SHP77 treated with DMSO at 0.1 percent for 48 hours (cell line): Measurements from ENCODE around the gene BACH2.
A peak's percentile ranks its signal among the peaks of the same experiment; 100 is the strongest.
"Not testable (repeated sequence)": the region's sequence is repeated elsewhere in the genome, so short reads cannot be mapped to it uniquely, and the experiment has no call there.

Experiments
- DNase-seq: peaks from one replicate; lab custom pipeline; 2025; lab: John Stamatoyannopoulos, UW

BACH2 gene

DNA sequence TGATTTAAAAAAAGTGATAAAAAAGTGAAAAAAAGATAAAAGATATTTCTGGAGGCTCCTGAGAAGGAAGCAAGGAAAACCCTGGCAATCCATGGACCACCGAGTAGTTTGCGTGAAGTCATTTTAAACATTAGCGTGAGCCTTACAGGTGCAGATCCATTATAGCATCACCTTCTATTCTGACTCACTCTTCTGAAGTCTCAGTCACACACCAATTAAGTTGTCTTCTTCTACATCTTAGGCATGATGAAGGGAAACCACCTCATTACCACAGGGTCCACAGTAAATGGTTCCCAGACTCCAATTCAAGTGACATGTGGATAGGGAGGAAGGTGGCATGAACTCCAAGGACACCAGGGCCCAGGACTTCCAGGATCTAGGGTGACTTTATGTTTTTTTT is 303.2 kb downstream of the BACH2 start:
- DNase-seq: no peak

GRCh38 chr6:89992818-89993217 is 303.8 kb downstream of the BACH2 start:
- DNase-seq: no peak

- DNase-seq: no peak
These were observed 306.9 kb downstream of the BACH2 start for GRCh38 chr6:89989742-89990141.

DNA sequence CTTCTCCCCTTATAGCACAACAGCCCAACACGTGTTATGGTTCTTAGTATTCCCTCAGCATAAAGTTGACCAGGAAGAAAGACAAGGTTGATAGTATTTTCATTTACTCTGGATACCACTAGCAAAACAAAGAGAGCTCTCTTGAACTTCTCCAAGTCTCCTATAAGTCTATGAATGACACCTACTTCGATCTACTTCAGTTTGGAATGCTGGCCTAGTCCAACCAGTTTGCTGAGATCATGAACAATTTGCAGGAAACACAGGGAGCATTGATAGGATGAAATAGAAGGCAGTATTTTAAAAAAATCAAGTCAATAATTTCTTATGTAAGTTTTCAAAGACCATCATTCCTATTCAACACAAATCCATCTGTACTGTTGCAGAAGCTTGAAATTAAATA is 308.8 kb downstream of the BACH2 start:
- DNase-seq: no peak

- no peak for DNase-seq
These were observed 309.5 kb downstream of the BACH2 start for GRCh38 chr6:89987140-89987539.

- DNase-seq: no peak
These were observed 310.0 kb downstream of the BACH2 start for GRCh38 chr6:89986650-89987074.

- DNase-seq: peak; percentile 44
These were observed 310.7 kb downstream of the BACH2 start for GRCh38 chr6:89985751-89986493.

DNA sequence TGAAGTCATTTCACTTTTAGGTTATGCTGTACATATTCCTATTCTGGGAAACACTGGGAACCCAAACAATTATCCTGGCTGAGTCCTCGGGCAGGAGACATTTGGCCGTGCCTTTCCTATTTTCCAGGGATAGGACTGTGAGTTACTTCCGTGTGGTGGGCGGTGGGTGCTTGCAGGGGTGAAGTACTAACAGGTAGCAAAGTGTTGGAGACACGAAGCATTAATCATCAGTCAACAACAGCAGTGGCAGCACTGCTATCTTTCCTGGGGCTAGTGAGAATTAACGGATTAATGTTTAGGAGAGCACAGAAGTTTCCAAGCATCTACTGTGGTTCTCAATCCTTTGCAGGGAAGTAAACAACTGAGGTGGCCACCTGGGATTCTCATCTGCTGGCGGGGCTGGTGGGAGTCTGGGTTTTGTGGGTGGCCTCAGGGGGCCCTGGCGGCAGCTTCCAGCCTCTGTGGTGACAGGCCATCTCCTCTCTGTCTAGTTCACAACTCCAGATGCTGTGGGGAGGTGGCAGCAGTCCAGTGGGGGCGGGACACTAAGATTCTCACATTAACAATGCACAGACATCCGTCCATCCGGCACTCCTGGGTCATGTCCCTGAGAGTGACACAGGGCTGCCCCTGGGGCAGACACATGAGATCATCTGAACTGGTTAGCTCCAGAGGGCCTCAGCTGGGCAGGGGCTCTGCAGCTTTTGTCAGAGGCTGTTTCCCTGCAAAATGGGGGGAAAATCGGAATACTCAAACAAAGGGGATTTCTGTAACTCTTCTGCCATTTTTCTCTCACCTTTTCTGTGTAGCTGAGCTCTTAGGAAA is 311.5 kb downstream of the BACH2 start:
- peak; percentile 44 for DNase-seq

GRCh38 chr6:89980353-89980752 is 316.3 kb downstream of the BACH2 start:
- no peak for DNase-seq

DNA sequence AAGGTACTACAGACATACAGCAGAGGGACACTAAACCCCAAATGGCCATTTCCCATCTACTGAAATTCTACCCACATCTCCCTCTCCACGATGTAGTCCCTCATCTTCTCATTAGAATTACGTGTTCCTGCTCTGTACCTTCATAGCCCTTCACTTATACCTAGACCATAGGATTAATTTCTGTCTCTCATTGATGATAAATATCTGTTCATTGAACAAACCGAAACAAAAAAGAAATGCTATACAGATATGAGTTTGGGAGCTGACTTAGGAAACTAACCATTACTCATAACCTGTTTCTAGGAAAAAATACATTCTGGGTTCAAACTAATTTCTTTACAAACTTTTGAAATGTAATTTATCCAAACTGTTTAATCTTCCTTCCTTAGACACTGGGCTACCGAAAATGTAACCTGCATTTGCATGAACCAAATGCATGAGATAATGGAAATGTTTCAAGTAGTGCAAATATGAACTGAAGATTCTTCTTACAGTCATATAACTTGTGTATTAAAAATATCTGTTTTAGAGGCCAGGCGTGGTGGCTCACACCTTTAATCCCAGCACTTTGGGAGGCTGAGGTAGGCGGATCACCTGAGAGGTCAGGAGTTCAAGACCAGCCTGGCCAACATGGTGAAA is 317.0 kb downstream of the BACH2 start:
- DNase-seq: no peak

- DNase-seq: no peak
These were observed 317.9 kb downstream of the BACH2 start for GRCh38 chr6:89978749-89979145.

DNA sequence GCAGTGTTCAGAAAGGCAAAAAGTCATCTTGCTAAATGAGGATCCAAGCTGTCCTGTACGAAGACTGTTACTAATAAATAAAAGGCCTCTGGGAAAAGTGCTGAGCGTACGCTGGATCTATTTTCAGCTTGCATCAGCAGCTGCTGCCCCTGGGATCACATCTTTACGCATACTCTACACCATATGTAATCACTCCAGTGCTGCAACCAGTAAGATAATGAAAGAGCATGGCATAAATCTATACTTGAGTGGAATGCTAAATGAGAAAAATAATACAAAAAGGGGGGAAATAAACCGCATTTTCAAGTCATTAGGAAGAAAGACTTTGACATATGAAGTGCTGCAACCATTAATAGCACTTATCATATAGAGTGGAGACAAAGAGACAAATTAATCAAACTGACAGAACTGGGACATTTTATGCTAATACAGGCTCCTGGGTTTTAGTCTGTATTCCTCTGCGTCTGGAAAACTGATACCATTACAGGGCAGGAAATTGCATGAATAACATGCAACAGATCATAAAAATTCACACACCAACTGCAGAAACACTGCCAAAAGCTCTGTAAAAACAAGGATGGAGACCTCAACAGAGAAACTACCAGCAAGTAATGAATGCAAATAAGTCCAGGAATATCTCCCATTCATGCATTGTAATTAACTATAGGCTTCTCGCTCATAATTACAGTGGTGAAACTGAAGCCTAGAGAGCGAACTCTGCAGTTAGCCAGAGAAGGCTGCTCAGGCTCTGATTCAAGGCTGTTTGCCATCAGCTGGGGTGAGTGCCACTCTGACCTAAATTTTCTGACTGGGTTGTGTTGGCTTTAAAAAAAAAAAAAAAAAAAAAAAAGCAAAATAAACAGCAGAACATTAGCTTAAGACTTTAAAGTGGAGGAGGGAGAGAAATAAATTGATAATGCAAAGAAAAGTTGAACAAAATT is 318.6 kb downstream of the BACH2 start:
- peak; percentile 69 for DNase-seq

DNA sequence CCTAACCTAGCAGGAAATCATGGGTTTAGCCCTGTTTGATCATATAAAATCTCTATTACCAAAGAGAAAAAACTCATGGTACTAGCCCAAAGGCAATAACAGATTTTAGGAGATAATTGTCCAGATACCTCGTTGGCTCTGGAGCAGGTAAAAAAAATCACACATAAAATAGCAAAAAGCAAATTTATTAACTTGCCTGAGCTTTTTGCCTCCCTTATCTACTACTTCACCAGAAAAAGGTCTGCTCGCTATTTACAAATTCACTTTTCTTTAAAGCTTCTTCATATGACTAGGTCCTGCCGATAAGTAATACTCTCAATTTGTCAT is 320.0 kb downstream of the BACH2 start:
- DNase-seq: no peak

- DNase-seq: no peak
These were observed 320.5 kb downstream of the BACH2 start for GRCh38 chr6:89975991-89976693.

DNA sequence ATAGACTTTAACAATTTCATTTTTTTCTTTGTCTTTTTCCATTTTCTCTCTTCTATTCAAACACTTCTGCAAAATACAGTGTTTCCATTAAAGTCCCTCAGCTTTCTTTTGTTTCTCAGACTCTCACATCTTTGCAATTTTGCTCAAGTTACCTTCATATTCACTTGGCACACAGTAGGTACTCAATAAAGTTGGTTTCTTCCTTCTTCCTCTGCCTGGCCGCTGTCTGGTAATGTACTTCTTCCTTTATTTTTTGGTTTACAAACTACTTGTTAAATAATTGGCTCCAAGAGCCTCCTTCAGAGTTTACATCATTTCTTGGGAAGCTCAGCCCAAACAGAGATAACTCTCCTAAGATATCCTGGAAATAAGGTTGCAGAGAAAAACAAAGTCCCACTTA is 321.3 kb downstream of the BACH2 start:
- DNase-seq: no peak

GRCh38 chr6:89974834-89975233 is 321.8 kb downstream of the BACH2 start:
- DNase-seq: no peak

DNA sequence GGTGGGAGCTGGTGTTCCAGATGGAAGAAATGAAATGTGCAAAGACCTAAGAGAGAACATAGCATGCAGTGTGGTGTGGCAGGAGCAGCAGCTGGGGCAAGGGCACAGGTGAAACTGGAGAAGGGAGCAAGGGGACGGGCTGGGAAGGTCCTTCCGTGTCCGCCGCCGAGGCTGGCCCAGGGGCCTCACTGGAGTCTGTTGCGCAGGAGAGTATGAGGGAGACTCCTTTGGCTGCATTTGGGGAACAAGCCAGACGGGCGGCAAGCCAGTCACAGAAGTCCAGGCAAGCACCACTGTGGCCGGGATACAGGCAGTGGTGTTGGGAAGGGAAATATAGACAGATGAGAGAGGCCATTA is 324.6 kb downstream of the BACH2 start:
- no peak for DNase-seq

DNA sequence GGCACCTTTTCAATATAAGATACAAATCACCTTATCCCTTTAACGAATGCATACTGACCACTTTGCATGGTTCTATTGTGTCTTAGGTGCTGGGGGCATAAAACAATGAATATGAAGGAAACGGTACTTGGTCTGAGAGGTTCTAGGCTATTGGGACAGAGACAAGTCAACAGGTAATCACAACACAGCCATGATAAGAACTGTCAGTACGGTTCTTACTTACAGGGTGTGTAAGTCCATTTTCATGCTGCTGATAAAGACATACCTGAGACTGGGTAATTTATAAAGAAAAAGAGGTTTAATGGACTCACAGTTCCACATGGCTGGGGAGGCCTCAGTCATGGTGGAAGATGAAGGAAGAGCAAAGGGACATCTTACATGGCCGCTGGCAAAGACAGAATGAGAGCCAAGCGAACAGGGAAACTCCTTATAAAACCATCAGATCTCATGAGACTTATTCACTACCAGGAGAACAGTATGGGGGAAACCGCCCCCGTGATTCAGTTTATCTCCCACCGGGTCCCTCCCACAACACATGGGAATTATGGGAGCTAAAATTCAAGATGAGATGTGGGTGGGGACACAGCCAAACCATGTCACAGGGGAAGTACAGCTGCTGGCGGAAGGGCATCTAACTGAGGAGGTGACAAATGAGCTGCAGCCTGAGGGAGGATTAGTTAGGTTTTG is 325.2 kb downstream of the BACH2 start:
- DNase-seq: not testable (repeated sequence)

GRCh38 chr6:89970609-89971337 is 325.9 kb downstream of the BACH2 start:
- DNase-seq: peak; percentile 36

DNA sequence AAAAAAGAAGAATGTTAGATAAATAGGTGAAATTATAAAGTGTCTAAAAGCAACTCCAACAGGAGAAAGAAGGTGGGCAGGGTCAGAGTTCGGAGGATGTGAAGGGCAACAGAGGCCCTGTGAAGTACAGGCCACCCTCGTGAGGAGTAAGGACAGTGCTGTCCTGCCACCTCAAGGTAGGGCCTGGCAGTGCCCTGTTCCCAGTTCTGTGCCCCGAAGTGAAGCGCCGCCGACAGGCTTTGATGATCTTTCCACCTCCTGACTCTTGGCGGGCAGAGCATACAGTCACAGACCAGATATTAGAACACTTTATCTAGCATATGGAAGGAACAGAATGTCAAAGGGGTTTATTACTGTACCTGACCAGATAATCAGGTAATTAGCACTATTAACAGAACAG is 326.6 kb downstream of the BACH2 start:
- DNase-seq: no peak
